LNCAP (cell line): ENCODE measurements around the gene CTSF.

ENCODE experiments used
- TF ChIP-seq, protein P1 (sequence below): fragments of 450-650 bp; IDR thresholded peaks from 2 replicates; pipeline ENCODE4 v1.5.1; 2017; ENCODE audit warnings: mild to moderate bottlenecking

The CTSF gene

DNA sequence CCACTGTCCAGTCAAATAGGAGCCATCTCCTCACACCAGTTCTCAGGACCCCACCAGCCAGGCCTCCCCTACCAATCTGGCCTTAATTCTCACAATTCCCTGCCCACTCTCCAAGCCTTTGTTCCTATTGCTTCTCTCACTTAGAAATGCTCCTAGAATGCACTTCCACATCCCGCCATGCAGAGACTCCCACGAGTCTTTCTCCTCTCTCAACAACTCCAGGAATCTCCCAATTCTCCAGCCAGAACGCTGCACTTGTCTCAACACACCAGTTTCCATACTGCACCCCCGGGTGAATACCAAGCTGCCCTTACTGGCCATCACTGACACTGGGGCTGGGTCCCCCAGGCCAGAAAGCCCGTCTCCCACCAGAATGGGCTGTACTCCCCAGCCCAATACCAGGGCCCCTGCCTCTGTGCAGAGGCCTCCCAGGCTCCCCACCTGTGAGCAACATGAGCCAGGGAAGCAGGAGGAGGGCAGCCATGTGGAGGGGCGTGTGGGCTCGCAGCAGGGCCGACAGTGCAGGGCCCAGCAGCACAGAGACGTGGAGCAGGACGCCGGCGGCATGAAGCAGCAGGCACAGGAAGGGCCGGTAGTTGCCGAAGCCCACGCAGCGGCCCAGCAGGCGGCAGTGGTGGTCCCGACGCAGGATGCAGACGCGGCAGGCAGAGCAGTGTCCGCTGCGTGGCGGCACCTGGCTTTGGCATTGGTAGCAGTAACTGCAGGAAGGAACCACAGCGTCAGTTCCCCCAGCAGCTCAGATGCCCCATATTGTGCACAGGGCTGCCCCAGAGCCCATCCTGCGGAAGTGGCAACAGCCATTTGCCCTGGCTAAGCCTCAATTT, 24.9 kb downstream of the CTSF start:
- TF ChIP-seq, protein P1, sequence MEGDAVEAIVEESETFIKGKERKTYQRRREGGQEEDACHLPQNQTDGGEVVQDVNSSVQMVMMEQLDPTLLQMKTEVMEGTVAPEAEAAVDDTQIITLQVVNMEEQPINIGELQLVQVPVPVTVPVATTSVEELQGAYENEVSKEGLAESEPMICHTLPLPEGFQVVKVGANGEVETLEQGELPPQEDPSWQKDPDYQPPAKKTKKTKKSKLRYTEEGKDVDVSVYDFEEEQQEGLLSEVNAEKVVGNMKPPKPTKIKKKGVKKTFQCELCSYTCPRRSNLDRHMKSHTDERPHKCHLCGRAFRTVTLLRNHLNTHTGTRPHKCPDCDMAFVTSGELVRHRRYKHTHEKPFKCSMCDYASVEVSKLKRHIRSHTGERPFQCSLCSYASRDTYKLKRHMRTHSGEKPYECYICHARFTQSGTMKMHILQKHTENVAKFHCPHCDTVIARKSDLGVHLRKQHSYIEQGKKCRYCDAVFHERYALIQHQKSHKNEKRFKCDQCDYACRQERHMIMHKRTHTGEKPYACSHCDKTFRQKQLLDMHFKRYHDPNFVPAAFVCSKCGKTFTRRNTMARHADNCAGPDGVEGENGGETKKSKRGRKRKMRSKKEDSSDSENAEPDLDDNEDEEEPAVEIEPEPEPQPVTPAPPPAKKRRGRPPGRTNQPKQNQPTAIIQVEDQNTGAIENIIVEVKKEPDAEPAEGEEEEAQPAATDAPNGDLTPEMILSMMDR = no peak

DNA sequence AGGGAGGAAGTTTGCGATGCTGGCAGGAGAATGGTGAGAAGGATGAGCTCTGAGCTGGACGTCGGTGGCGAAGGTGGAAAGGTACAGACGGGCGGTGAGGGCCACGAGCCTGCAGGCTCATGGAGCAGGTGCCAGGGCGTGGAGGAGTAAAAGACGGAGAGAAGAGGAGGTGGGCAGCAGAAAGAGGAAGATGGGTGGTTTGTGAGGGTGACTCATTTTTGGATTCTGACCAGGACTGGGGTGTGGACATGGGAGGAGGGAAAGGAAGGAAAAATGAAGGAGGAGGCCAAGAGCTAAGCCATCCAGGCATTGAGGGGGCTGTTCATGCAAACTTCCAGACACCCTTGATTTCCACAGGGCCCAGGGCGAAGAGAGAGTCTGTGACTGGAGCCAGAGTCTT, 26.0 kb downstream of the CTSF start:
- TF ChIP-seq, protein P1 = no peak

DNA sequence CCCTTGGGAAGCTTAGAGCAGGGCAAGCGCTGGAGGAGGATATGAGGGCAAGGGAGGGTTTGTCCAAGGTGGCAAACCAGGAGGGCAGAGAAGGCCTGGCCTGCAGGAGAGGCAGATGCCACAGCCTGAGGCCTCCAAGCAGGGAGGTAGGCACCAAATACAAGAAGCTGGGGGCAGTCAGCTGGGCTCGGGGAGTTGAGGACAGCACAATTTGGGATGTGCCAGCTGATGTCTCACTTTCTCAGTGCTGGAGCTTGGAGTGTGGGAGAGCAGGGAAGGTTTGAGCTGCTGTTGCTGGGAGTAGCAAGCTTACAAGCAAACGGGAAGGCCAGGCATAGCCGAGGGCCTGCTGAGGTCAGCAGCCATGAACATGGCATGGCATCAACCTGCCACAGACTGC, 26.5 kb downstream of the CTSF start:
- TF ChIP-seq, protein P1 = no peak

DNA sequence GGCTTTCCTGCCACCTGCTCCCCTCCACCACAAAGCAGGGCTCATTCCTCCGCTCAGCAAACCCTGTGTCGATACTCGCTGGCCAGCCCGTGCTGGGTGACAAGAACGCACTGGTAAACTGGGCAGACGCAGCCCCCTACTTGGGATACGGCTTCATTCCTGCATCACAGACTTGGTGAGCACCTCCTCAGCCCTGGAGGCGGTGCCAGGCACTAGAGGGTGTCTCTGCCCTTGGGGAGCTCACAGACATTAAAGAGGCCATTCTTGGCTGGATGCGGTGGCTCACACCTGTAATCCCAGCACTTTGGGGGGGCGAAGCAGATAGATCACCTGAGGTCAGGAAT, 28.6 kb downstream of the CTSF start:
- TF ChIP-seq, protein P1 = no peak

DNA sequence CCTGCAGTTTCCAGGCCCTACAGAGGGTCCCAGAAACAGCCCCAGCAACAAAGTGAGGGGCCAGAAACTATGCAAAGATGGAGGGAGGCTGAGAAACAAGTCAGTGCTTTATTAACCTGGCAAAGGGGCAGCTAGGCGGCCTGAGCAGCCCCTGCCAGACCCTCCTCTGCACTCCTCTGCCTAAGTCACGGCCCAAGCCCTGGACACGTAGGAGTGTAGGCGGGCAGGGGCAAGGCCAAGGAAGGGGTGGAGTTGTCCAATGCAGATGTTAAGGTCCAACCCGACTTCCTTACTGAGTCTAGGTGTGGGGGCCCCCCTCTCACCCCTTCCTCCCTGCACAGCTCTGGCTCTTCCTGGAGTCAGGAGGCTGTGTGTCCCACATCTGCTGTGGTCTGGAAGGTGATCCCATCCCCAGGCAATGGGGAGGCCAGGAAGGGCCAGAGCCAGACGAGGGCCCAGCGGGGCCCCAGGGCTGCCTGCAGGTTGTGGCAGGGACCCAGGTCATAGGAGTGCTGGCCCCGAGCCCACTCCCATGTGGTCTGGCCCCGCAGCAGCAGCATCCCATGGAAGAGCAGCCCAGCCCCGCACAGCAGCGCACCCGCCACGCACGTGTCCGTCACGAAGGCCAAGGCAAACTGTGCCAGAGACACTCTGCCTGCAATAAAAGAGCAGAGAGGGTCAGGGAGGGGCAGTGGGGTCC, 29.1 kb downstream of the CTSF start:
- TF ChIP-seq, protein P1 = no peak

DNA sequence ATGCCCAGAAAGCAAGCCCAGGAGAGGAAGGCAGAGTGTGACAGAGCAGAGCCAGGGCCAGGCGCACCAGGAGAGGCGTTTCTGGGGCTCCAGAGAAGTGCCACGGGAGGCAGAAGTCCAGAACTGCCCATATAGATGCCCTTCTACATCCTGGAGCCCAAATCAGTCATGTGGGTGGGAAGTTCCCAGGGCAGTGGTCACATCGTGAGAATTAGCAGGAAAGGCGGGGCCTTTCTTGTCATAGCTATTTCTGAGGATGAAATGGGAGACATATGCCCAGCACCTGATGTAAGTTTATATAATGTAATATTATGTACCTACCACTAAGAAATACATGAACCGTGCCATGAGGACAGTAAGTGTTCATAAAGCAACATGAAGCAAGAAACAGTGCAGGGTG, 35.6 kb downstream of the CTSF start:
- TF ChIP-seq, protein P1 = no peak

DNA sequence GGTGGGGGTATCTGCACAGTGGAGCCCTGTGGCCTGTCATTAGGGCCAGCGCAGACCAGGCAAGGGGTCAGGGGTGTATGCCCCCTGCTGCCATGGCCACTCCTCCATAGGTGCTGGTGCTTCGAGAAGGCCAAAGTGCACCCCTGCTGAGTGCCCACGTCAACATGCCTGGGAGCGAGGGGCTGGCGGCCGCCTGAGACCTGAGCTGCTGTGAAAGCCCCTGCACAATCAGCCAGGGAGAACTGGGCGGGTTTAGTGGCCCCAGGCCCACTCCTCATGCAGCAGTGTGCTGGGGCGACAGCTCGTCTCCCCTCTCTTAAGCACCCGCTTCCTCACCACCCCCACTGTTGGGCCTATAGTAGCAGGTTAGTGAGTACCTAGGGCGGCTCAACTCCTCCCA, 36.6 kb downstream of the CTSF start:
- TF ChIP-seq, protein P1 = no peak
